ENCODE data around the gene GDF10.

- TF ChIP-seq CTCF (IDR thresholded peaks at IDR 0.05): no peak
- no peak for TF ChIP-seq POLR2A (IDR thresholded peaks at IDR 0.05)
- TF ChIP-seq POLR2AphosphoS5 (IDR thresholded peaks at IDR 0.05): no peak
- TF ChIP-seq EP300 (IDR thresholded peaks at IDR 0.05): no peak
Observed at GRCh38 chr10:47297866-47298540, 2.0 kb upstream of the GDF10 start.
